Astrocyte of the hippocampus (primary cell): ENCODE measurements around the gene DNM3.
A peak's percentile ranks its signal among the peaks of the same experiment; 100 is the strongest.
"Not testable (repeated sequence)": the region's sequence is repeated elsewhere in the genome, so short reads cannot be mapped to it uniquely, and the experiment has no call there.

Experiments used
- DNase-seq: peaks from one replicate; pipeline ENCODE4 v3.0.0; 2011; ENCODE audit warnings: low read depth, low spot score

DNM3 gene

DNA sequence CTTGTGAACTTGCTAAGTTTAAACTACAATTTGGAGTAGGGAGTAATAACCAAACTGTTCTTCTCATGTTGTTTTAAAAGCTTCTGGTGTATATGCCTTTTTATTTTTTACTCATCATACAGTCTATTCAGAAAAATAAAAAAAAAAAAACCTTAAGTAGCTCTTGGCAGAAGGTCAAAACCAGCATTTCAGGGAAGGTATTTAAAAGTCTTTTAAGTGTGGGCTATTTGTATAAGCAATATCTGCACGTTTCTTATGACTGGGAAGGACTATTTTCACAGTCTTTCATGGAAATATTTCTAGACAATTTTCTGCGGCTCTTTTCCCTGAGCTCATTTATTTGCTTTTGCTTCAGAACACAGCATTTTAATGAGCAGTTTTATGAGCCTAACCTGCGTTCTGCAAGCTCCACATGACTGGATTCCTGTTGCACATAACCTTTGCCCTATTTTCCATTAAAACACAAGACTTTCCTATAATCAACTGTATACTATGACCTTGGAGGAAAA is 518.2 kb downstream of the DNM3 start:
- peak; percentile 85 for DNase-seq

DNA sequence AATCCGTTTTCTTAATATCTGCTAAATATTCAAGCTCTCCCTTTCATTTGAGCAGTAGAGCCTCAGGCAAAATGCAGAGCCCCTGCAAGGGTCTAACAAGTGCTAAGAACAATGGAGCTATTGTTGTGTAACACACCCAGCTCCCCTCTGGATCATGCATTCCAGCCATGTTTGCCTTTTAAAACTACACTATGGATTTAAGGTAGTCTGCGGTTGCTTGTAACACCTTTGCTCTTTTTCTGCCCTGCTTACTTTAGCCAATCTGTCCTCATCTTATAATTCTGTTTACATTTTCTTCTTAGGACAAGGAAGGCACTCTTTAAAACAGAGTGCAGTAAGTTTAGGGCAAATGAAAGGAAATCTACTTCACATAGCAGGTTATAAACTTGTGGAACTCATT is 519.2 kb downstream of the DNM3 start:
- DNase-seq, result peak; percentile 38

DNA sequence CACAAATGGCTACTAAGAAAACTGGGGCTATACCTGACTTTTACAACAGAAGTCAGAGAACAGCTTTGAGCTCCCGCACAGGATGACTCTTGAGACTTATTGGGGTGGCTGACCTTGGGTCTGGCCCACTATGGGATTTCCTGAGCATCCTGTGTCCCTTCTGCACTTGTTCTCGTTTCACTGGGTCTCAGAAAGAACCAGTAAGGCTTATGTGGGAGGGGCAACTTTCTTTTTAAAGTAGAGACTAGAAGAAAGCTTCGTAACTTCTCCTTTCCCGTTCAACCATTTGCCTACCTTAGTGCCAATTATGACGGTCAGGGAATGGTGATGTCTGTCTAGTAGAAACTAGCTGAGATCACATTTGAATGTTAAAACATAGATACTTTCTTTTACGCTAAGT is 519.7 kb downstream of the DNM3 start:
- DNase-seq, result no peak

DNA sequence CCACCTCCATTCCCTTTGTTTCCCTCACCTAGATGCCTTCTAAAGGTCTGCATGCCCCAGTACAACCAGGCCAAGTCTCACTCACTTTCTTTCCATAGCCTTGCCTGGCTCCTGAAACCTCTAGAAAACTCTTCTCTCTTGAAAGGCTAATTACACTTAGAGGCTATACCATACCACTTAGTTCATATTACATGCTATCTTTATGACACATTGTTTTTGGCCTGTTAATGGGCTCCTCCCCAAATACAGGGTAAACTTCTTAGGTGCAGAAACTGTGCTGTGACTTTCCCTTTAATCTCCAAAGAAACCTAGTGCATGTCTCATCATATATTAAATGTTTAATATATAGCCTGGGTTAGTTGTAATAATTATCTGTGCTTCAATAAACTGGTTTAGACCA is 522.6 kb downstream of the DNM3 start:
- DNase-seq, result no peak

DNA sequence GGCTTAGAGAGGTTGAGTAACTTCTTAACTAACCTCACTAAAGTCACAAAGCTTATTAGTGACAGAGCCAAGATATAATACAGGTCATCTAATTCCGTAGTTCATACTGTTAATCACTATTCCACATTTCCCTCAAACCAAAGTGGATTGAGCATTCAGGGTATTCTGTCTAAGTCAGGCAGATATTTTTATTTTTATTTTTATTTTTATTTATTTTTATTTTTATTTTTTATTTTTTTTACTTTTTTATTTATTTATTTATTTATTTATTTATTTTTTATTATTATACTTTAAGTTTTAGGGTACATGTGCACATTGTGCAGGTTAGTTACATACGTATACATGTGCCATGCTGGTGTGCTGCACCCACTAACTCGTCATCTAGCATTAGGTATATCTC is 530.3 kb downstream of the DNM3 start:
- not testable (repeated sequence) for DNase-seq

GRCh38 chr1:172373864-172374263 is 532.6 kb downstream of the DNM3 start:
- DNase-seq, result no peak

DNA sequence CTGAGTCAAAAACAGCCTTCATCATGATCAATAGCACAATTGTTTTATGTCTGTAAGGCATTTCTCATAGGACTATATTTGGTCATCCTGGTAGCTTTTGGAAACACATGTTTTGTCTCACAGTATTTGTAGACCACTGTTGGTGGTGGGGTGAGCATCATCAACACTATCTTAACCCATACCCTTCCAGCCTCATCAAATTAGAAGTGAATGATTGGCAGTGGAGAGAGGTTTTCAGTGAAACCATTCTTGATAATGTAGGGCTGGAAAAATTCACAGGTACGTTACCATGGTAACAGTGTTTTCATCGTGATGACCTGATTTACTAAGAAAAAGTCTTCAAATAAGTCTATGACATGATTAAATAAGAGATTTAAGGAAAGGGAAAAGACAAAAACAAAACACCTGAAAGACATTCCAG is 533.9 kb downstream of the DNM3 start:
- DNase-seq, result no peak

DNA sequence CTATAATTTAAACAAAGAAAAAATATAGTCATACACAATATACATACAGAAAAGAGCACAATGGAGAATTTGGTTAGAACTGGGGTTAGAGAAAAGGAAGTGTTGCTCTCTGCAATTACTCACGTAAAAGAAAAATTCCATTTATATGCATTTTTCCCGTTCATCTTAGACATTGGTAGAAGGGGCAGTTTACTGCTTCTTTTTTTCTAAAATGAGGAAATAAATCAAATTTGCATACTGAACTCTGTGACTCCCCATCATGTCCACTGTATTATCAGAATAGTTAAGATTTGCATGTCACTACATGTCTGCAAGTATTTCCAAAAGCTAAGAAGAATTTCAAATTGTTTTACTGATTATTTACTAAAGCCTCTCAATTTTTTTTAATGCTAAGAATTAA is 535.1 kb downstream of the DNM3 start:
- DNase-seq, result no peak

DNA sequence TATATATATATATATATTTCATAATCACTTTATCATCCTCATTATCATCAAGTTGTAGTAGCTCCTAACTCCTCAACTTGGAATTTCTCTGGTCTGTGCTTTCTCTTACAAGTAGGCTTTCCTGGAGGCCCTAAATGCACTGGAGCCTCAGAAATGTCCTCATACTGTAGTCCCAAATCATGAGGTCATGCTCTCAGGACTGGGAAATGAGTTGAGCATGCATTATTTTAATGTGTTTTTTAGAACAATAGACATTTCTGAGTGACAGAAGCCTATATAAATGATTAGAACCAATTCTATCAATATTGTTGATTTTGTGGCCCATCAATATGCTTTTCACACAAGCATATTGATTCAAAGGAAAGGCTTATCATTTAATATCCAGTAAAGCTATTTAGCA is 536.3 kb downstream of the DNM3 start:
- DNase-seq, result no peak

- DNase-seq, result no peak
Observed at GRCh38 chr1:172378109-172378760, 536.9 kb downstream of the DNM3 start.

DNA sequence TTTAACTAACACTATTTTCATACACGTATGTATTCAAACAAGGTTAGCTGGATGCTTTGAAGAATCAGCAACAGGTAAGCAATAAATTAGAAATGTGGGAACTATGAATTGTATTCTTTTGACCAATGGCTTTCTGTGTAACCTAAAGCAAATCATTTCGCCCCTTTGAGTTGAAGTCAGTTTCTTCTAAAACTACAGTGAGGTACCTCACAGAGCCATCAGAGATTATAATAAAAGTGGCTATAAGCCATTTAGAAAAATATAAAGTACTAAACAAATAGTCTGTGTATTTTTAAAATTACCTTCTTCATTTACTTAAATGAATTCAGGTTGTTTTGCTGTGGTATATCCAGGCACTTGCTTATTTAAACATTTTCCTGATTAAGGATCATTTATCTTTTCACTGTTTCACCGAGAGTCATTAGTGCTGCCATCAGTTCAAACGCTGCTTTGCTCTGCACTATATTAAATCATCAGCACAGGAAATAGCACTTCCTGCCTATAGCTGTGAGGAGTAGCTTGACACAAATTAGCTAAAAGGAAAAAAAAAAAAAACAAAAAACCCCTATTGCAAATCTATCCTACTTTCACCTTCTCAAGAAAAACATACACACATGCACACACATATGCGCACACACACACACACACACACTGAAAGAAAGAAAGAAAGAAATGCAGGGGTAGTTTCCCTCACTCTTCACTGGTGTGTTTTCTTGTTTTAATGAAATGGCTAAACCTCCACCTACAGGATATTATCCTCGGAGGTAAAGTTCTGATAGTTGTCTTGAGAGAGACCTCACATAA is 539.3 kb downstream of the DNM3 start:
- no peak for DNase-seq

GRCh38 chr1:172381946-172382345 is 540.6 kb downstream of the DNM3 start:
- DNase-seq, result no peak

DNA sequence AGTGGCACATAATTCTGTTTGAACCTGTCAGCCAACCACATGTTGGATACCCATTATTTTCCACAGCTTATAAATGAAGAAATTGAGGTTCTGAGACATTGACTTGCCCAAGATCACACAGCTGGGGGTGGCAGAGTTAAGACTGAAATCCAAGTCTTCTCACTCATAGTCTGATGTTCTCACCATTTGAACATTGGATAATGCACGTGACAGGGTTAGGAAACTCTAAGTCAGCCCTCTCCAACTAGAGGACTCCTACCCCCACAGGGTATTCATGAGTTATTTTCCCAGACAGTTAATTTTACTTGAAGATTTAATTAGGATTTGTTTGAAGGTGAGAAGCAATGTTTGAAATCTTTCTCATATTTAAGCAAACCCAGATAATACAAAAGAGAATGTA is 541.1 kb downstream of the DNM3 start:
- no peak for DNase-seq

GRCh38 chr1:172382990-172383389 is 541.7 kb downstream of the DNM3 start:
- no peak for DNase-seq

GRCh38 chr1:172383536-172383935 is 542.2 kb downstream of the DNM3 start:
- DNase-seq, result peak; percentile 78

DNA sequence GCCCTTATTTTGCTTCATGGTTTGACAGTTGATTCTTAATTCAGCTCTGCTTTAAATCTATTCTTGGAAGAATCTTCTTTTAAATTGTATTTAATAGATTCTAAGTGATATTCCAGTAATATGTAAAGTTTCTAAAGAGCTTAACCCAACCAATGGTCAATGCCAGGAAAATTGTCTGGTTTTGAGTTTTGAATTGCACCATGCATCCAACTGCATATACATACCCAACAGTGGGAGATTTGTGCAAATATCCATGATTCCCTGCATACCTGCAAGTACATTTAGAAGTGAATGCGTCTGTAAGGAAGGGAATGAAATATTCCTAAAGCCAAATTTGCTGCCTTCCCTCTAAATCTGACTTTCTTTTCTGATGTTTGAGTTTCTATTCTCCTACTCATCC is 543.4 kb downstream of the DNM3 start:
- no peak for DNase-seq

DNA sequence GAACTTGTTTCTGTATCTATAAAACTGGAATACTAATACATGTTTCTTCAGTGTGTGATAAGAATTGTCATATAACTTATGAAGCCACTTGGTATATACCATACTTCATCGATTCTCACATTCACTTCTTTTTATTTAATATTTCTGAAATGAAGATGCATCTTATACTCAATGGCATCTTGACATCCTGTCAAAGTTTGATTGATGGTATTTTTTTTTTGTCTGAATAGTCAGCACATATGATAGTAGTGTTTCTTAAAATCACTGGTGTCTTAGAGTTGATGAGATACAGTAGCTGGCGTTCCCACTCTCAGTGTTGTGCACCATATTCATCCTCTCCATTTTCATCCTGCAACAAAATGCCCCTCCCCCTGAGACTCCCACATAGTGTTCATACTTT is 544.7 kb downstream of the DNM3 start:
- no peak for DNase-seq

GRCh38 chr1:172388490-172388889 is 547.2 kb downstream of the DNM3 start:
- no peak for DNase-seq

DNA sequence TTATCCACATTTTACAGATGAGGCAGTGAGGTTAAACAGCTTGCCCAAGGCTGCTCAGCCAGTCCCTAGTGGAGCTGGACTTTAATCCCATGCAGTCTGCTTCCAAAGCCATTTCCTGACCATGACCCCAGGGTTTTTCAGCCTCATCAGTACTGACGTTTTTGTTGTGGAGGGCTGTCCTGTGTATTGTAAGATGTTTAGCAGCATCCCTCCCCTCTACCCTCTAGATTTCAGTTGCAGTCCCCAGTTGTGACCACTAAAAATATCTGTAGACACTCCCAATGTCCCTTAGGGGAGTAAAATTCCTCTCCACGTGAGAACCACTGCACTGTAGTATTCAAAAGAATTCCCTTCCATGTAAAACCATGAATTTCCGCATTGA is 549.0 kb downstream of the DNM3 start:
- no peak for DNase-seq

DNA sequence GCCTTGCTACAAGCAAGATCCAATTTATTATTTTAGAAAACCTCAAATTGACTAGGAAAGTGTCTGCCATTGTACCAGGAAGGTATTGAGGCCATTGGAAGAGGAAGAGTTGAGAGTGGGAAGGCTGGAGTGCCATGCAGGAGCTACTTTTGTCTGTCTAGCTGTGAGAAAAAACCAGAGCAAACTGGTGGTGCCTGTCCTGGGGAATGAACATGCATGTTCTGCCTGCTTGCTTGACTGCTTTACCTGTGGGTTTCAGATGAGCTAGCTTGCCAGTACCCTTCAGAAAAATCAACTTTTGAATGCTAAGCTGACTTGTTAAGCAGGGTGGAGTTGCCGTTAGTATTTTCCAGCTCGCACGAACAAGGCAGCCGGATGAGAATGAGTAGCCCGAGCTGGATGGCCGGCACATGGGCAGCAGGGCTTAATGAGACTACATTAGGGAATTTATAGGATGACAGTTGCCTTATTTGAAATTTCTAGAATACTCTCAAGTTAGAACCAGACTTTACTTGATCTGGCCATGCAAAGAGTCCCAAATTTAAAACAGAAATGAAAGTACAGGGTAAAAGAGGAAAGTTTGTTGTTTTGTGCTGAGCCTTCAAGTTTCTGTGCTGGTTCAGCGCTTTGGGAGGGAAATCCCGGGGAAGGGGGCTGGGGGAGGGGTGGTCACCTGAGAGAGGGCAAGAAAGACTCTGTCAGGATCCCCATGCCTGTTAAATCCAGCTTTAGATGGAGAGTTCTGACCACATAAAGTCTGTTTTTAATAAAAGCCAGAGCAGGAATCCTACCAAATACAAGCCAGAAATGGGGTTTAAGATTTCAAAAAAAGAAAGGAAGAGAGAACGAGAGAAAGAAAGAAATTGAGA is 549.6 kb downstream of the DNM3 start:
- DNase-seq, result no peak

DNA sequence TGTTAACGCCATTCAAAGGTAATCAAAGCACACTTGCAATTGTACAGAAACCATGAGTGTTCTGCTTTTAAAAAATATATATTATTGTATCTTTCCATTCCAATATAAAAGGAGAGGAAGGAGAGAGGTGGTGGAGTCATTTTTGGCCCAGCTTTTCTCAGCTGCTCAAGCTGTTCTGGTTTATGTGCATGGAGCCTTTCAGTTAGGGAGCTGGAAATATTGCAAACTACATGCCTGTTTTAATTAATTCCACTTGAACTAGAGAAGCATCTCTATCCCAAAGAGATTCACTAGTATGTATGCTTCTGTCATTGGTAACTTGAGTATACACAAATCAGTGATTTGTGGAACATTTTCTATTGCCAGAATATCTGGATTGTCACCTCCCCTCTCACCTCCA is 550.7 kb downstream of the DNM3 start:
- no peak for DNase-seq

DNA sequence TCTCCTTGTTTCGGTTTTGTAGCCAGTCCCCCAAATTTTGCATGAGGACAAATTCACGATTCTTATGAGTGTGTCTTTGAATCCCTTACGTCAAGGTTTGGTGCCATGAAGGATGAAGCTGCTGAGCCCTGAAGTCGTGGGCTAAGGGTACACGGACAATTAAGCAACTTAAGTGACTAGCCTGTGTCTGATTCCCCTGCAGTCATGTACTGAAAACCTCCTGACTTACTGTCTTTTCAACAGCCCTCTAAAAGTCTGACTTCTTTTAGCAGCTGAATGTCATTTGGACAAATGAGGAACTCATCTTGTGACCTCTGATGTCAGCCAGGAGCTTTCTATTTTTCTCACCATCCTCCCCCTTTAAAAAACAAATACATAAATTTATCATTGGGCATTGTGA is 552.1 kb downstream of the DNM3 start:
- DNase-seq, result no peak
